HG02759 (cell line): ENCODE results near the gene TUT1.
"Not testable (repeated sequence)": the region's sequence is repeated elsewhere in the genome, so short reads cannot be mapped to it uniquely, and the experiment has no call there.

Experiments
- ATAC-seq: cut with Tn5 transposase; IDR thresholded peaks from one replicate; pipeline ENCODE4 v1.9.1; 2021; ENCODE audit warnings: mild to moderate bottlenecking, moderate library complexity; ENCODE audit not compliant: unreplicated experiment

The TUT1 gene, protein sequence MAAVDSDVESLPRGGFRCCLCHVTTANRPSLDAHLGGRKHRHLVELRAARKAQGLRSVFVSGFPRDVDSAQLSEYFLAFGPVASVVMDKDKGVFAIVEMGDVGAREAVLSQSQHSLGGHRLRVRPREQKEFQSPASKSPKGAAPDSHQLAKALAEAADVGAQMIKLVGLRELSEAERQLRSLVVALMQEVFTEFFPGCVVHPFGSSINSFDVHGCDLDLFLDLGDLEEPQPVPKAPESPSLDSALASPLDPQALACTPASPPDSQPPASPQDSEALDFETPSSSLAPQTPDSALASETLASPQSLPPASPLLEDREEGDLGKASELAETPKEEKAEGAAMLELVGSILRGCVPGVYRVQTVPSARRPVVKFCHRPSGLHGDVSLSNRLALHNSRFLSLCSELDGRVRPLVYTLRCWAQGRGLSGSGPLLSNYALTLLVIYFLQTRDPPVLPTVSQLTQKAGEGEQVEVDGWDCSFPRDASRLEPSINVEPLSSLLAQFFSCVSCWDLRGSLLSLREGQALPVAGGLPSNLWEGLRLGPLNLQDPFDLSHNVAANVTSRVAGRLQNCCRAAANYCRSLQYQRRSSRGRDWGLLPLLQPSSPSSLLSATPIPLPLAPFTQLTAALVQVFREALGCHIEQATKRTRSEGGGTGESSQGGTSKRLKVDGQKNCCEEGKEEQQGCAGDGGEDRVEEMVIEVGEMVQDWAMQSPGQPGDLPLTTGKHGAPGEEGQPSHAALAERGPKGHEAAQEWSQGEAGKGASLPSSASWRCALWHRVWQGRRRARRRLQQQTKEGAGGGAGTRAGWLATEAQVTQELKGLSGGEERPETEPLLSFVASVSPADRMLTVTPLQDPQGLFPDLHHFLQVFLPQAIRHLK

DNA sequence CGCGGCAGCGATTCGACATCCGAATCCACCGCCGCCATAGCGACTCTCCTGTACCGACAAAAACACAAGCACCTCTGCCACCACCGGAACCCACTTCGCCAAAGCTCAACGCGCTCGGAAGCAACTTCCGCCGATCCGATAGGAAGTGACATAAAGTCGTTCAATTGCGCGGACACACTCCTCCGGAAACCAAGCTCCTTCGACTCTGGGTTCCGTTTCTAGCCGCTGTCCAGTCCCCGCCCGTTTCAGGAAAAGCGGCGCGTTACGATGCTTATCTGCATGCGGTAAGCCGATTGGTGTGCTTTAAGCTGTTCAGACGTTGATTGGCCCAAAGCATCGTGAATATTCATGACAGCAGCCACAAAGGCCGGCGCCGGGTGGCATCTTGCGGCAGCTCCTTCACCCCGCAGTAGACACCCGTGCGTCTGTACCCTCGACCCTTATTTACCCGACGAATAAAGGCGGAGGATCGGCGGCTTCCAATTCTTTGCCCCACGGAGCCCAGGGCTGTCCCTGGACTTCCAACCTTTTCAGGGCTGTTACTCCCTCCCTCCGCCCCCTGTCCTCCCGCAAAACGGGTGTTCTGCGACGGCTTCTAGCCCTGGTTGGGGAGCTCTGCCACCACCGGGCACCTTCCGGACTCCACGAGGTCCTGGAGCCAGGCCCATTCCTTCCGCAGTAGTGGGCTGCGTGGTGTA, at the start of gene TUT1:
Gene TUT1, minus strand, starts transcription at position 76 of the 698 bp plus-strand sequence. Its CDS starts 38 bp downstream, at position 38.
- ATAC-seq = peak; percentile 93

DNA sequence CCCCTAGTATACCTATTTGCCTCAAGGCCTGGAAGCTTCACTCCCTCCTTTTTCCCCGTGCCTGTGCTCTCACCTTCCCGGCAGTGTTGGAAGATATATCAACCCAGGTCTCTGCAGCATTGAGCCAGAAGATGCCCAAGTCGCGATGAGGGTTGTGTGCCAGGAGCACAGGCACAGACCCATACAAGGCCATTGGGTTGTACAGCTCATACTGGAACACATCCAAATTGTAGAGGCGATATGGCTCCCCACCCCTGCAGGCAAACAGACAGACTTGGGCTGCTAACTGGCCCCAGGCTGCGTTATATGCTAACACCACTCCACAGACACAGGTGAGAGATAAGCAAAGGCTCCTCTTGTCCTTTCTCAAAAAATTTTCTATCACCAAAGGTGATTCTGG, 41.2 kb upstream of the TUT1 start:
- ATAC-seq = no peak

DNA sequence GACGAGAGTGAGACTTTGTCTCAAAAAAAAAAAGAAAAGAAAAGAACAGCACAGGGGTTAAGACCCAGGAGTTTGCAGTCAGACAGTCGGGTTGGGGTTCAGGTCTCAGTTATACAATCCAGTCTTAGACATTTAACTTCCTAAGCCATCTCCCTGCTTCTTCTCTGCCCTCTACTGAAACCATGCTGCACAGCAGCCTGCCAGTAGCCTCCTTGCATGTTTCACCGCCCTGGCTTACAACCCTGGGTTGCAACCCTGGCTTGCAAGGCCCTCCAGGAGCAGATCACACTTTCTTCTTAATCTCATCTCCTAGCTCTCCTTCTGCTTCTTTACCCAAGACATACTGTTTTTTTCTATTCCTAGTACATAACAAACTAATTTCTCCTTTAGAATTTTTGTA, 36.4 kb upstream of the TUT1 start:
- ATAC-seq = no peak

DNA sequence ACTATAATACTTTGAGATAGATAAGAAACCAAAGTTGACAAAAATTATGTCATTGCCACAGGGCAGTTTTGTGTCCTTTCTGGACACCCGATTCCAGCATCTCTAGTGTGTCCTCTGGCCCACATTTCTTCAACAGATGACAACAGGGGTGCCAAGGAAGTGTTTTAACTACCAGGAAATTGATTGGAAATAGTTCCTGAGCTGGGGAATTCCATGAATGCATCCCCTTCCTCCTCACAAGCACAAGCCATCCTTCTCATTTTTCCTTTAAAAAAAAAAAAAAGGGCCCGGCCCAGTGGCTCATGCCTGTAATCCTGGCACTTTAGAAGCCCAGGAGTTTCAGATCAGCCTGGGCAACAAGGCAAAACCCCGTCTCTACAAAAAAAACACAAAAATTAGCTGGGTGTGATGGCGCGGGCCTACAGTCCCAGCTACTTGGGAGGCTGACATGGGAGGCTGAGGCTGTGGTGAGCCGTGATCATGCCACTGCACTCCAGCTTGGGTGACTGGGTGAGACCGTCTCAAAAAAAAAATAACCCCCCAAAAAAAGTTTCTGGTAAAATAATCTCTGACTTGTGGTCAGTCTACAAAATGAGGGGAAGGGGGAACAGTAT, 31.3 kb upstream of the TUT1 start:
- no peak for ATAC-seq

DNA sequence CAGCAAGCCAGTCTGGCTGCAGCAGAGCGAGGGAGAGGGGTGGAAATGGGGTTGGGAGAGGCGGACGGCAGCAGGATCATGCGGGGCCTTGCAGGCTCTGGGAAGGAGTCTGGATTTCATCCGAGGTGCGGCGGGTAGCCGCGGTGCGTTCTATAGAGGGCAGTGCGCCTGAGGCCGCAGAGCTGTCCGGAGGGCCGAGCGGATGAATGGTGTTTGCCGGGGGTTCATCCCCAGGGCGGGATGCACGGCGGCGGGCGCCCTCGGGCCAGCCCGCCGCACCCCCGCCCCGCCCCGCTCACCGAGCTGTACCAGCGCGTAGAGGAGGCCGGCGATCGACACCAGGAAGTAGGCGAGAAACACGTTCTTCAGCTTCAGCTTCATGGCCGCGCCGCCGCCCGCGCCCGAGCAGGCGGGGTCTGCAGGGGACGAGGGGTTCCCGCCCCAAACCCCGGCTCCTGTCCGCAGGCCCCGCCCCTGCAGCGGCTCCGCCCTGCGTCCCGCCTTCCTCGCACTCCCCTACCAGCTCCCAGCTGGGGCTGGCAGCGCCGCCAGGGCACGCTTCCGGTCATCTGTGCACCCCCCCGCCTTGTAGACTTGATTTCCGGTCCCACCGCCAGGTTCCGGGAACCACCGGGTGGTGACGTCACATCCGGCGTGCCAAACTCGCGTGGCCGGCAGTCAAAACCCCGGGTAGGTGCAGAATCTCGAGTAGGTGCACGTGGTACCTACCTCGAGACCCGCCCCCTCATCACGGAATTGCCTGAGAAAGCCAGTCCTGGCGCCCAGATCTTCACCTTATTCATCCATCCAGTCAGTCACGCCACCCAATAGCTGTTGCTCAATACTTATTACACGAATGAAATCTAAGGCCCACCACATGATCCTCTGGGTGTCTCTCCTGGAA, 30.5 kb upstream of the TUT1 start, which contains the start of gene B3GAT3:
Gene B3GAT3, minus strand, starts transcription at position 420 of the 904 bp plus-strand sequence. Its CDS starts 39 bp downstream, at position 381.
- peak; percentile 97 for ATAC-seq

DNA sequence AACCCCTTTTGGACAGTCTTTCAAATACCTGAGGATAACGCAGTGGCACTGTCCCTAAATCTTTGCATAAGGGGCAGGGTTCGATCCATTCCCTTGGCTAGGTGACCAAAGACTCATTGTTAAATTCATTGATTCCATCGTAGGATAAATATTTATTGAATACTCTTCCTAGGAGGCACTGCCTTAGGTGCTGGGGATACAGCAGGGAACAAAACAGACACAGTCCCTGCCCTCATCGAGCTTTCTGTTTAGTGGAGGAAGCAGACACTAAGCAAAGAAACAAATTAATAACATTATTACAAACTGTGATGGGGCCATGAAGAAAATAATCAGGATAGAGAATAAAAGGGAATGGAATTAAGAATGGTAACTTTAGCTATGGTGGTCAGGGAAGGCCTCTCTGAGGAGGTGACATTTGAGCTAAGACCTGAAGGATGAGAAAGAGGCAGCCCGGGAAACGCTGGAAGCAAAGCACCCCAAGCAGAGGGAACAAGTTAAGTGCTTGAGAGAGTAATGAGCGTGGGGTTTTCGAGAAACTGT, 29.8 kb upstream of the TUT1 start:
- ATAC-seq = no peak

DNA sequence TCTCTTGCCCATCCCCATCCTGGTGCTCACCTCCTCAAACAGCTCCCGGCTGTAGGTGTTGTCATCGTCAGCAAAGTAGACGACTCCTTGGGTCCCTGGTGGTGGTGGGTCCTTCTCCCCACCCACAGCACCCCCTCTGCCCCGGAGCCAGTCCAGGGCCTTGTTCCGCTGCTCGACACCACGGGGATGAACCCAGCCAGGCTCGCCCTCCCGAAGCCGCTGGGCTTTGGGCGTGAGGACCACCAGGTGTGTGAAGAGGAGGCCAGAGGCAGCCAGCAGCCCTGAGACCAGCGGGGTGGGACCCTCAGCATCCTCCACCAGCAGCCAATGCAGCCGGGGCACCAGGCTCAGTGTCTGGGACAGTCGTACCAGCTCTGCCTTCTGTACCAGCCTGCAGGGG, 25.6 kb upstream of the TUT1 start:
- not testable (repeated sequence) for ATAC-seq

DNA sequence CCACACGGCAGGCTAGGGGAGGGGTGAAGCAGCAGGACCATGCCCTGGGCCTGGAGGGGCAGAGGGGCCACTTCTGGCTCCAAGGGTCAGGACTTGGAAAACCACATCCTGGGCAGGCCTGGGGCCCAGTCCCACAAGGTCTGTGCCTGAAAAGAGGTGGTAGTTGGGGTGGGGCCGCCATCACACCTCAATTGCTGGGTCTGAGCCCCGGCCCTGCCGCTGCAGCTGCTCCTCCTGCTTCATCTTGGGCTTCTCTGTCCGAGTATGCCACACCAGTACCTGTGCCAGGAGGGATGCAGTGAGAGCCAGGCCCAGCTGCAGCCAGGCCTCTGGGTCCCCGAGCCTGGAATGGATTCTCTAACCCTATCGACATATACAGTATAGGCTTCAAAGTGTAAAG, 24.2 kb upstream of the TUT1 start:
- no peak for ATAC-seq

DNA sequence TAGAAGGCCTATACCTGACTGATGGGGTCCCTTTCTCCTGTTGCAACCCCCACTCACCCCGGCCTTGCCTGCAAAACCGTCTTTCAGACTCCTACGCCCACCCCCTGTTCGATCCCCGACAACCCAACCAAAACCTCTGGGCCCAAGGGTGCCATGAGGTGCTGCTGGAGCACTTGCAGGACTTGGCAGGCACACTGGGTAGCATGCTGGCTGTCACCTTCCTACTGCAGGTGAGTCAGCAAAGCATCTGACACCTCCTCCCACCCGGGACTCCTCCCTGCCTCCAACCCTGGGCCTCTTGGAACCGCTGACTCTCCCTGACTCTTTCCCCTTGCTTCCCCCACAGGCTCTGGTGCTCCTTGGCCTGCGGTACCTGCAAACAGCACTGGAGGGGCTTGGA, 23.0 kb upstream of the TUT1 start:
- ATAC-seq = no peak

DNA sequence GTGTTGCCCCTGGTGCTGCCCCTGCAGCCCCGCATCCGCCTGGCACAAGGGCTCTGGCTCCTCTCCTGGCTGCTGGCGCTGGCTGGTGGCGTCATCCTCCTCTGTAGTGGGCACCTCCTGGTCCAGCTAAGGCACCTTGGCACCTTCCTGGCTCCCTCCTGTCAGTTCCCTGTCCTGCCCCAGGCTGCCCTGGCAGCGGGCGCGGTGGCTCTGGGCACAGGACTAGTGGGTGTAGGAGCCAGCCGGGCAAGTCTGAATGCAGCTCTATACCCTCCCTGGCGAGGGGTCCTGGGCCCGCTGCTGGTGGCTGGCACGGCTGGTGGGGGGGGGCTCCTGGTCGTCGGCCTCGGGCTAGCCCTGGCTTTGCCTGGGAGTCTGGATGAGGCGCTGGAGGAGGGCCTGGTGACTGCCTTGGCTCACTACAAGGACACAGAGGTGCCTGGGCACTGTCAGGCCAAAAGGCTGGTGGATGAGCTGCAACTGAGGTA, 22.0 kb upstream of the TUT1 start:
- no peak for ATAC-seq

DNA sequence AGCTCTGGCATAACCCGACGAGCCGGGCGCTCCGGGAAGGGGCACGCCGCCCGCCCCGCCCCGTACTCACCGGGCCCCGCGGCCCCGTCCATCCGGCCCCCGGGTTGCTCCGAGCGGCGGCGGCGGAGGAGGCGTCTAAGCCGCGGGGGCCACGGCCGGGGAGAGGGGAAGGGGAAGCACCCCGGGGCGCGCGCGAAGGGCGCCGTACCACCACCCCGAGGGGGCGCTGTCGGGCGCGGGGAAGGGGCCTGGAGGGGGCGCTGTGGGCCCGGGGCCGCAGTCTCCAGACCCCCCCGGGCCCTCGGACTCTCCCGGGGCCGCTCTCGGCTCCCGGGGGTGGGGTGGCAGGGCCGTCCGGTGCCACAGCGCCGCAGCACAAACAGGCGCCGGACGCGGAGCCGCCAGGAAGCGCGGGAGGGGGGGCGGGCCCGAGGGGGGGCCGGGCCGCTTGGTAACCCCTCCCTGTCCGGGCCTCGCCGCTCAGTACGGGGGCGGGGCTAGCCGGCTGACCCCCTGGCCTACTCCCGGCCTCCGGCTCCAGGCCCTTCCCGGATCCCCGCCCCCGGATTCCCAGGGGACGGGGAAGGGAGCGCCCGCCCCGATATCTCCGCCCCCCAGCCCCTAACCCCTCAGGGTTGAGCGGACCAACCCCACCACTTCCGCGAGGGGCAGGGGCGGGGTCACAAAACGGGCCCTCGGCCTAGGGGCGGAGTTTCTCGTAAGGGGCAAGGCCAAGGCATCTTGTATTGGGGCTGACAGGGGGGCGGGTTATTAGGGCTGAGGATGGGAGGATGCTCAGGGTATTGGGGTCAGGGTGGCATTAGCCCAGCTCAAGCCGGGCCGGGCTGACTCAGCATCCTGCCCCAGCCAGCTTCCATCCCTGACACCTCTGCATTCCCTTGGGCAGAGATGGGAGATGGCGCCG, 21.3 kb upstream of the TUT1 start, which contains the start of the genes EML3 and ROM1:
Gene EML3, minus strand, starts transcription at position 410 of the 925 bp plus-strand sequence. Its CDS starts 318 bp downstream, at position 92.
Gene ROM1, plus strand, starts transcription at position 892 of the 925 bp plus-strand sequence. Its CDS starts 25 bp downstream, at position 917.
- peak; percentile 79 for ATAC-seq

DNA sequence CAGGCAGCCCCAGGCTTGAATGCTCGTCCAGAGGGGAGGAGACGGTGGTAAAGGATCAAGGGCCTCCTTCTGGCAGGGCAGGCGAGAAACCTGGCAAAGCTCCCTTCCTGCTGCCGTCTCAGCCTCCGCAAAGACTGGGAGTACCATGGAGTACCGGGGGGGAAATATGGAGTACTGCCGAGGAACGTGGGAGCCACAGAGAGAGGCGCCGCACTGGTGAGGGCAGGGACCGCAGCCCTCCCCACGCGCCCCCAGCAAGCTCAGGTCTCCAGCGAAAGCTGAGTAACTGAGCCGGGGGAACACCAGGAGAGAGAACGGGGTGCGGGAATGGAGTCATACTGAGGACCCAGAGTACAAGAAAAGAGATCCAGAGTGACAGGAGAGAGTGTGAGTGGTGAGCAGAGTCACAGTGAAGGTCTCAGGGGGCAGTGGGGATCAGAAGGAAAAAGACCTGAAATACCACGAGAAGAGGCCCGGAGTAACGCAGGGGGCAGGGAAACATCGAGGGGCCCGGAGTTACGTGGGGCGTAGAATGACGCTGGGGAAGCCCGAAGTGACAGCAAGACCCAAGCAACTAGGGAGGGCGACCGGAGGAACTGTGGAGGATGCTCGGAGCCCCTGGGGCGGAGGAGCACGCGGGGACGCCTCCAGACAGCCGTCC, 20.5 kb upstream of the TUT1 start:
- ATAC-seq = peak; percentile 30

DNA sequence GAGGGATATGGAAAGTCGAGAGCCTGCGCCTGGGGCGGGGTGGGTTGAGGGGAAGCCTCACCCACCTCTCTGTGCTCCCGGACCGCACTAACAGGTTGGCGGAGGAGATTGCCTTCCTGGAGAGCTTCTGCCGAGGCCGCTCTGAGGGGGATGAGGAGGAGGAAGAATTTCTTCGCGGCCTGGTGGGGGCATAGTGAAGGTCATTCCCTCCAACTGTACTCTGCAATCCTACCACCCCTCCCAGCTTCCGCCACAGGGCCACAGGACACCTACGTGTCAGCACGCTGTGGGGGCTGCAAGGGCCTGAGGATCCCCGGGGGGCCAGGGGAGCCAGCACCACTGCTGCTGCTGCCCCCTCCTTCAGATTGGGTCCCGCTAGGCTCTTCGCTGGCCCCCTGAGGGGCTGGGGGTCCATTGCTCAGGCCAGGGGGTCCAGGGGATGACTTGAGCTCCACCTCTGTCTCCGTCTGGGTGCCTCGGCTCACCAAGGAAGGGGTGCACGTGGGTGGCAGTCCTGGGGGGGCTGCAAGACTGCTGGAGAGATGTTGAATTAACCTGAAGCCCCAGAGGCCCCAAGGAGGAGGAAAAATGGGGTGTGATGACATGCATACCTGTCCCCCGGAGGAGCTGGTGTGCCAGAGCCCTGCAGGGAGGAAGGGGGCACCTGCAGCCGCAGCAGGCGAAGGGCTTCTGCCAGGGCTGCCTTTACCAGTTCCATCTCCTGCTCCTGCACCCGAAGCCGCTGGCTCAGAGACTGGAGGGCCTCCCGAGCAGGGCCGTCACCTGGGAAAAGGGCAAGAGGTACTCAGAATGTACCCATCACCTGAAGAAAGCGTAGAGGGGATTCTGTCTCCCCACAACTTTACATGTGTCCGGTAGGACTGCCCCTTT, 19.7 kb upstream of the TUT1 start:
- no peak for ATAC-seq

DNA sequence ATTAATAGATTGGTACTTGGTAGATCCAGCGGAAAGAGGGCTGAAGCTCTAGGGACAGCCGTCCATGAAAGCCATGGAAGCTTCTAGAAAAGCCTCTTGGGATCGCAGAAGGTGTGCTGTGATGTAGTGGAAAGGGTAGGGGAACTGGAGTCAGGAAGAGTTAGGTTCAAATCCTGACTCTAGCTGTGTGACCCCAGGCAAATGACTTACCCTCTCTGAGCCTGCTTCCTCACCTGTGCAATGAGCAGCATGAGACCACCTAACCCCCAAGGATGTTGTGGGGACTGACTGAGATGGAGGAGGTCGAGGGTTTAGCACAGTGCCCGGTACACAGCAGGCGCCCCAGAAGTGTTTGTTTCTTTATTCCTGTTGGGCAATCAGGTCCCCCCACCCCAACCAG, 19.1 kb upstream of the TUT1 start:
- no peak for ATAC-seq

DNA sequence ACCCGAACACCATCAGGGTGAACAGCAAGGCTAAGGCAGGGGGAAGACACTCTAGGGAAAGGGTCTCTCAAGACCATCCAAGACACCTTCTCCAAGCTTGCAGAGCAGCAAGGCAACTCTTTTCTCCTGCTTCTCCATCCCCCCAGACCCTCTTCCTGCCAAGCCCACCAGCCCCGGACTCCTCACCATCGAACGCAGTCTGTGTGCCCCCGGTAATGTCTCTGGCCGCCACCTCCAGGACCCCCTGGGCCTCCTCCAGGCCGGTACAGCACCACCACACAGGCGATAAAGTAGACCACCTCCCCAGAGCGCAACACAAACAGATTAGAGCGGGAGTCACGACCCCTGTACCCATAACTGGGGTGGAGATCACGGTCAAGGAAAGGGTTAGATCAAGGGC, 17.5 kb upstream of the TUT1 start:
- no peak for ATAC-seq

DNA sequence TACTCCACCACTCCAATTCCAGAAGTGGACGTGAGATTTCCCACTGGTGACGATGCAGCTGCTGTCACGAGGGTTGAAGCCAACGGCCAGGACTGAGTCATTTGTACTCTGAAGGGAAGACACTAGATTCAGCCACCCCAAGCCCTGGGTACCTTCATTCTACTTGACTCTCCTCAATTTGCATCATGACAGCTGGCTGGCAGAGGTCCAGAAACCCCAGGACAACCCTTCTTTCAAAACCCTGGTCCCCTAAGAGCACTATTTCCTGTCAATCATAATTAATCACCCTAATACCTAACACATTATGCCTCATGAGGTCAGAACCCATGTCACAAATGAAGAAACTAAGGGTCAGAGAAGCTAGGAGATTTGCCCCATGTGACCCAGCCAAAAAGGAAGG, 16.4 kb upstream of the TUT1 start:
- no peak for ATAC-seq
